ENCODE data around the gene DKK3. TPM values are rescaled to one million over a fixed set of nuclear protein-coding genes. Genes with fewer than 3 reads are reported as not detected.

Gene DKK3
- polyA plus RNA-seq, 1 of the 3 experiments (the other 2 are of a cell fraction), result 1,174 TPM

DNA sequence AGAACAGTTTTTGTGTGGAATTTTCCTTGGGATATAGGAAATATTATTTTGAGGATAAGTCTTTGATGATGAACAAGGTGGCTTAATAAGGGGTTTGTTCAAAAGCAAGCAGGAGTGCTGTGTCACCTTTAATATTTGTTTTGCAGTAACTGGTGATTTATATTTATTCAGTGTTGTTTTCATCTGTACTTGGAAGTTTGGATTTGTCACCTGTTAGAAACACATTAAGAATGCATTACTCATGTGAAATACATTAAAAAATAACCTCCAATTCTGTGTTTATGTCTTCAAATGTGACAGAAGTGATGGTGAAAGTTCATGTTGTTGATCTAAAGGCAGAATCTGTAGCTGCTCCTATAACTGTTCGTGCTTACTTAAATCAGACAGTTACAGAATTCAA is 70.5 kb downstream of the DKK3 start:
- ChIA-PET CTCF (interaction anchor here (0.6 to 1.5 kb wide), 5 partner anchors 16 to 351 kb away, joined by 3 to 7 read pairs (median 3); no protein-coding TSS in a partner anchor), POLR2A (no interaction called here)
- no peak overlapping the region for H3K4me3 ChIP-seq (ENCODE audit: low read depth in 2 of 2, low read length in 1 of 2)
- peaks cover 2 to 7% of the 10 kb centered on the region in 2 experiments; a peak in 3 of 4 replicates for H3K4me1 ChIP-seq (ENCODE audit: control insufficient read depth in 1 of 2, insufficient read depth in 2 of 2, low read depth in 1 of 2, low read length in 1 of 2)
- H3K9me2 ChIP-seq, result no peaks in the 10 kb centered on the region
- no peak overlapping the region for H3K9ac ChIP-seq
- peaks cover 89 to 95% of the 10 kb centered on the region in 2 experiments for H3K36me3 ChIP-seq (replicated peaks in 1 of 2; ENCODE audit: control insufficient read depth in 1 of 2, insufficient read depth in 2 of 2, low read length in 1 of 2)
- no peak overlapping the region for H3K4me2 ChIP-seq
- no peak for DNase-seq
- TF ChIP-seq JUND (IDR thresholded peaks at IDR 0.05) (no peak), NFIC (IDR thresholded peaks at IDR 0.05; ENCODE audit: borderline replicate concordance) (no peak), RXRA (IDR thresholded peaks at IDR 0.05; ENCODE audit: borderline replicate concordance, low read depth) (no peak), TCF12 (IDR thresholded peaks at IDR 0.05) (no peak), FOXM1 (IDR thresholded peaks at IDR 0.05; ENCODE audit: low read depth) (no peak), RCOR1 (IDR thresholded peaks at IDR 0.05; ENCODE audit: low read length) (no peak)
- H3F3A ChIP-seq (replicated peaks; ENCODE audit: insufficient read depth), result peaks cover 24% of the 10 kb centered on the region
- H3K27ac ChIP-seq (ENCODE audit: low read depth in 2 of 2, low read length in 1 of 2), result 0 out of 4 replicates have a peak overlapping the region, but pooled peaks of 1 of the 2 experiments have one; percentile 34
- H3K79me2 ChIP-seq (ENCODE audit: insufficient read depth), result 0 out of 2 replicates have a peak, but pooled peaks cover 3% of the 10 kb centered on the region
- H4K20me1 ChIP-seq (ENCODE audit: insufficient read depth), result no peaks in the 10 kb centered on the region
- no peak overlapping the region for H2AFZ ChIP-seq (ENCODE audit: low read depth)
- no peaks in the 10 kb centered on the region for H3K27me3 ChIP-seq (ENCODE audit: insufficient read depth)
- no peaks in the 10 kb centered on the region for H3K9me3 ChIP-seq
- 77% methylated on average over 1 of the region's 1 CpG for WGBS (ENCODE audit: low lambda C conversion rate)

DNA sequence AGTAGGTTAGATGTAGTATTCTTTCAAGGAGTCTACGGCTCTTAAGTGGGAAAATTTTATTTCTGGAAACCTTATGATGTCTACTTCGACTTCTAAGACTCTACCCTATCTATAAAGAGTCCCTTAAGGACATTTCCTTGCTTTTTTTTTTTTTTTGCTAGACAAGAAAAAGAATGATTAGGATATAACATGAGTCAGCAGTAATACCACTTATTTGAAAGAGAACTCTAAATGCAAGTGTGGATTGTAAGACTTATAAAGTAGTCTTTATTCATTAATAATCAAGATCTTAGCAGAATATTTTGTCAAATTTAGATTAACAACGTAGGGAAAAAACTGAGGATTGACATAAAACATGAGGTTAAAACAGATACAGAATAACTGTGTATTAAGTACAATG is 71.0 kb downstream of the DKK3 start:
- Histone ChIP-seq H3K4me1 (ENCODE audit: control insufficient read depth in 1 of 2, insufficient read depth in 2 of 2, low read depth in 1 of 2, low read length in 1 of 2) (peaks cover 2 to 7% of the 10 kb centered on the region in 2 experiments; a peak in 3 of 4 replicates), H3K9ac (no peak overlapping the region), H3K27me3 (ENCODE audit: insufficient read depth) (no peaks in the 10 kb centered on the region), H3K4me3 (ENCODE audit: low read depth in 2 of 2, low read length in 1 of 2) (no peak overlapping the region), H3K9me3 (no peaks in the 10 kb centered on the region), H3K79me2 (ENCODE audit: insufficient read depth) (0 out of 2 replicates have a peak, but pooled peaks cover 3% of the 10 kb centered on the region), H3K36me3 (replicated peaks in 1 of 2; ENCODE audit: control insufficient read depth in 1 of 2, insufficient read depth in 2 of 2, low read length in 1 of 2) (peaks cover 88 to 95% of the 10 kb centered on the region in 2 experiments), H3F3A (replicated peaks; ENCODE audit: insufficient read depth) (peaks cover 24% of the 10 kb centered on the region), H3K4me2 (no peak overlapping the region), H4K20me1 (ENCODE audit: insufficient read depth) (no peaks in the 10 kb centered on the region), H3K9me2 (no peaks in the 10 kb centered on the region), H3K27ac (ENCODE audit: low read depth in 2 of 2, low read length in 1 of 2) (no peak overlapping the region), H2AFZ (ENCODE audit: low read depth) (no peak overlapping the region)
- ChIA-PET CTCF (interaction anchor here (1.5 kb wide), 1 partner anchor 107 kb away, joined by 7 read pairs; no protein-coding TSS in a partner anchor), POLR2A (no interaction called here)
- DNase-seq, result no peak
- 90% methylated on average over 3 of the region's 3 CpGs for WGBS (ENCODE audit: low lambda C conversion rate)
- TF ChIP-seq RFX5 (IDR thresholded peaks at IDR 0.05; ENCODE audit: low read length) (no peak), TEAD4 (IDR thresholded peaks at IDR 0.05; ENCODE audit: borderline replicate concordance, insufficient read depth) (no peak), RAD21 (IDR thresholded peaks at IDR 0.05; ENCODE audit: low read length) (no peak)

DNA sequence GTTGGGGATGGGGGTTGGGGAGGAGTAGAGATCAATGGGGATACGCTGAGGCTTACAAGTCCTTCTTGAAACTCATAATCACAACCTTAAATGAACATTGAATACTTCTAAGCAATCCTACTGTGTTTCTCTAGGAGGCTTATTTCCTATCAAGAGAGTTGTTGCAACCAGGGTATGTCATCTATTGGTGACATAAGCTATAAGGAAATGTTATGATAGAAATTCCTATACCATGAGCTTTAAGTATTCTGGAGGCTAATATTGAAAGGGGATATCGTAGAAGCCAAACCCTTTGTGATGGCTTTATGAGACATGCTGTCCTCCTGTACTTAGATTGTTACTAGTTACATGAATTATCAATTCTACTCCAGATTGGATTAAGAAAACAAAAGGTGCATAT is 72.9 kb downstream of the DKK3 start:
- CTCF ChIA-PET, result interaction anchor here (1.2 to 2.3 kb wide), 4 partner anchors 12 to 135 kb away, joined by 3 to 9 read pairs (median 4); no protein-coding TSS in a partner anchor
- POLR2A ChIA-PET, result no interaction called here
- WGBS (ENCODE audit: low lambda C conversion rate), result 95% methylated on average over 2 of the region's 2 CpGs
- TF ChIP-seq NFIC (IDR thresholded peaks at IDR 0.05; ENCODE audit: borderline replicate concordance) (no peak), MEF2A (IDR thresholded peaks at IDR 0.05; ENCODE audit: borderline replicate concordance, low read depth) (no peak), TEAD4 (IDR thresholded peaks at IDR 0.05; ENCODE audit: borderline replicate concordance, insufficient read depth) (no peak), RAD21 (IDR thresholded peaks at IDR 0.05; ENCODE audit: low read length) (no peak), RXRA (IDR thresholded peaks at IDR 0.05; ENCODE audit: borderline replicate concordance, low read depth) (no peak), FOXJ3 (CRISPR knock-in tag; IDR thresholded peaks at IDR 0.05) (no peak), TAF1 (IDR thresholded peaks at IDR 0.05; ENCODE audit: borderline replicate concordance, low read depth, low read length) (no peak), TCF12 (IDR thresholded peaks at IDR 0.05) (no peak), GATA2 (CRISPR knock-in tag; IDR thresholded peaks at IDR 0.05) (no peak), RFX5 (IDR thresholded peaks at IDR 0.05; ENCODE audit: low read length) (no peak), FOXM1 (IDR thresholded peaks at IDR 0.05; ENCODE audit: low read depth) (no peak), JUND (IDR thresholded peaks at IDR 0.05) (no peak), FOSL2 (IDR thresholded peaks at IDR 0.05; ENCODE audit: borderline replicate concordance, low read depth) (no peak)
- TF ChIP-seq, protein P1, sequence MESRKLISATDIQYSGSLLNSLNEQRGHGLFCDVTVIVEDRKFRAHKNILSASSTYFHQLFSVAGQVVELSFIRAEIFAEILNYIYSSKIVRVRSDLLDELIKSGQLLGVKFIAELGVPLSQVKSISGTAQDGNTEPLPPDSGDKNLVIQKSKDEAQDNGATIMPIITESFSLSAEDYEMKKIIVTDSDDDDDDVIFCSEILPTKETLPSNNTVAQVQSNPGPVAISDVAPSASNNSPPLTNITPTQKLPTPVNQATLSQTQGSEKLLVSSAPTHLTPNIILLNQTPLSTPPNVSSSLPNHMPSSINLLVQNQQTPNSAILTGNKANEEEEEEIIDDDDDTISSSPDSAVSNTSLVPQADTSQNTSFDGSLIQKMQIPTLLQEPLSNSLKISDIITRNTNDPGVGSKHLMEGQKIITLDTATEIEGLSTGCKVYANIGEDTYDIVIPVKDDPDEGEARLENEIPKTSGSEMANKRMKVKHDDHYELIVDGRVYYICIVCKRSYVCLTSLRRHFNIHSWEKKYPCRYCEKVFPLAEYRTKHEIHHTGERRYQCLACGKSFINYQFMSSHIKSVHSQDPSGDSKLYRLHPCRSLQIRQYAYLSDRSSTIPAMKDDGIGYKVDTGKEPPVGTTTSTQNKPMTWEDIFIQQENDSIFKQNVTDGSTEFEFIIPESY (IDR thresholded peaks at IDR 0.05; ENCODE audit: borderline replicate concordance, low read depth), result no peak
- TF ChIP-seq, protein P2, sequence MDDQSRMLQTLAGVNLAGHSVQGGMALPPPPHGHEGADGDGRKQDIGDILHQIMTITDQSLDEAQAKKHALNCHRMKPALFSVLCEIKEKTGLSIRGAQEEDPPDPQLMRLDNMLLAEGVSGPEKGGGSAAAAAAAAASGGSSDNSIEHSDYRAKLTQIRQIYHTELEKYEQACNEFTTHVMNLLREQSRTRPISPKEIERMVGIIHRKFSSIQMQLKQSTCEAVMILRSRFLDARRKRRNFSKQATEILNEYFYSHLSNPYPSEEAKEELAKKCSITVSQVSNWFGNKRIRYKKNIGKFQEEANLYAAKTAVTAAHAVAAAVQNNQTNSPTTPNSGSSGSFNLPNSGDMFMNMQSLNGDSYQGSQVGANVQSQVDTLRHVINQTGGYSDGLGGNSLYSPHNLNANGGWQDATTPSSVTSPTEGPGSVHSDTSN (IDR thresholded peaks at IDR 0.05), result no peak
- TF ChIP-seq, protein P3, sequence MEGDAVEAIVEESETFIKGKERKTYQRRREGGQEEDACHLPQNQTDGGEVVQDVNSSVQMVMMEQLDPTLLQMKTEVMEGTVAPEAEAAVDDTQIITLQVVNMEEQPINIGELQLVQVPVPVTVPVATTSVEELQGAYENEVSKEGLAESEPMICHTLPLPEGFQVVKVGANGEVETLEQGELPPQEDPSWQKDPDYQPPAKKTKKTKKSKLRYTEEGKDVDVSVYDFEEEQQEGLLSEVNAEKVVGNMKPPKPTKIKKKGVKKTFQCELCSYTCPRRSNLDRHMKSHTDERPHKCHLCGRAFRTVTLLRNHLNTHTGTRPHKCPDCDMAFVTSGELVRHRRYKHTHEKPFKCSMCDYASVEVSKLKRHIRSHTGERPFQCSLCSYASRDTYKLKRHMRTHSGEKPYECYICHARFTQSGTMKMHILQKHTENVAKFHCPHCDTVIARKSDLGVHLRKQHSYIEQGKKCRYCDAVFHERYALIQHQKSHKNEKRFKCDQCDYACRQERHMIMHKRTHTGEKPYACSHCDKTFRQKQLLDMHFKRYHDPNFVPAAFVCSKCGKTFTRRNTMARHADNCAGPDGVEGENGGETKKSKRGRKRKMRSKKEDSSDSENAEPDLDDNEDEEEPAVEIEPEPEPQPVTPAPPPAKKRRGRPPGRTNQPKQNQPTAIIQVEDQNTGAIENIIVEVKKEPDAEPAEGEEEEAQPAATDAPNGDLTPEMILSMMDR (IDR thresholded peaks at IDR 0.05), result no peak

More for the DNA sequence above, 72.9 kb downstream of the DKK3 start:
- no peaks in the 10 kb centered on the region for H3K9me3 ChIP-seq
- no peaks in the 10 kb centered on the region for H4K20me1 ChIP-seq (ENCODE audit: insufficient read depth)
- H3K36me3 ChIP-seq (replicated peaks in 1 of 2; ENCODE audit: control insufficient read depth in 1 of 2, insufficient read depth in 2 of 2, low read length in 1 of 2), result peaks cover 78 to 91% of the 10 kb centered on the region in 2 experiments
- peaks cover 9% of the 10 kb centered on the region; the same call in 1 of the 2 replicates for H3K79me2 ChIP-seq (ENCODE audit: insufficient read depth)
- no peaks in the 10 kb centered on the region for H3K27me3 ChIP-seq (ENCODE audit: insufficient read depth)
- DNase-seq, result no peak
- H2AFZ ChIP-seq (ENCODE audit: low read depth), result no peak overlapping the region
- H3K4me3 ChIP-seq (ENCODE audit: low read depth in 2 of 2, low read length in 1 of 2), result no peak overlapping the region
- H3K4me2 ChIP-seq, result no peak overlapping the region
- no peak overlapping the region for H3K9ac ChIP-seq
- peaks cover 24% of the 10 kb centered on the region for H3F3A ChIP-seq (replicated peaks; ENCODE audit: insufficient read depth)
- H3K27ac ChIP-seq (ENCODE audit: low read depth in 2 of 2, low read length in 1 of 2), result no peak overlapping the region
- peaks cover 1 to 7% of the 10 kb centered on the region in 2 experiments; a peak in 3 of 4 replicates for H3K4me1 ChIP-seq (ENCODE audit: control insufficient read depth in 1 of 2, insufficient read depth in 2 of 2, low read depth in 1 of 2, low read length in 1 of 2)
- H3K9me2 ChIP-seq, result no peaks in the 10 kb centered on the region
